HEK293 (cell line): Measurements from ENCODE around the gene LAMA1.

Experiments used
- CTCF ChIP-seq: fragments of 450-650 bp; formaldehyde crosslinking; IDR thresholded peaks from 2 replicates; pipeline ENCODE4 v1.5.1; 2016; ENCODE audit warnings: missing biosample characterization, missing genetic modification characterization
- HOXA7 ChIP-seq: sonication (generic); formaldehyde crosslinking; IDR thresholded peaks from 2 replicates; pipeline ENCODE4 v1.8.1; 2022; ENCODE audit warnings: missing genetic modification reagents, borderline replicate concordance
- MZF1 ChIP-seq: fragments of 450-650 bp; formaldehyde crosslinking; IDR thresholded peaks from 2 replicates; pipeline ENCODE4 v1.5.1; 2017; ENCODE audit warnings: missing biosample characterization, missing genetic modification characterization, borderline replicate concordance
- SETDB1 ChIP-seq: IDR thresholded peaks from one replicate; pipeline ENCODE4 v1.6.1; 2017; ENCODE audit warnings: mild to moderate bottlenecking, low read length, moderate library complexity, mixed read lengths; ENCODE audit not compliant: insufficient read length
- YY1 ChIP-seq: fragments of 450-650 bp; formaldehyde crosslinking; IDR thresholded peaks from 2 replicates; pipeline ENCODE4 v1.5.1; 2018; ENCODE audit warnings: missing biosample characterization, missing genetic modification characterization
- ZNF148 ChIP-seq: fragments of 450-650 bp; formaldehyde crosslinking; IDR thresholded peaks from 2 replicates; pipeline ENCODE4 v1.5.0; 2017; ENCODE audit warnings: missing biosample characterization, missing genetic modification characterization, borderline replicate concordance
- ZNF596 ChIP-seq: fragments of 450-650 bp; IDR thresholded peaks from 2 replicates; pipeline ENCODE4 v1.5.0; 2018; ENCODE audit warnings: missing biosample characterization, mild to moderate bottlenecking, missing genetic modification characterization, moderate library complexity

DNA sequence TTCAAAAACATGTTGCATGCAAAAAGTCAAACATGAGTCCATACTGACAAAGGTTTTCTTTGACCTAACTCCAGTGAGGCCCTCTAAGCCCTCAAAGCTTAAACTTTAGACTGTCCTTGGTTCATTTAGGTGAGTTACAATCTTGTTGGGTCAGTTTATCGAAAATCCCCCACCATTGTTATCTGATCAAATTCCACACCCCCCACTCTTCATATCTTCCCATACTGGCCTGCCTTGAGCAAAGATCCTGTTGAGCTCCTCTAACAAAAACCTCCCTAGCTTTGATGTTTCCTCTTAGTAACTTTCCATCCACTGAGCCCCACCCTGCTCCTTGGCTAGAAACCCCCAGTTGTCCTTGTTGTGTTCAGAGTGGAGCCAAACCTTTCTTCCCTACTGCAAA is 194.4 kb downstream of the LAMA1 start:
- TF ChIP-seq SETDB1 = no peak
- no peak for TF ChIP-seq YY1 (tag by site-specific recombination)
- TF ChIP-seq CTCF (tag by site-specific recombination) = no peak
- TF ChIP-seq HOXA7 (CRISPR knock-in tag) = no peak
- TF ChIP-seq ZNF148 (tag by site-specific recombination) = no peak
- TF ChIP-seq MZF1 (tag by site-specific recombination) = no peak
- TF ChIP-seq ZNF596 (tag by site-specific recombination) = no peak
